ENCODE measurements around the gene HTRA2. TPM values are rescaled to one million over a fixed set of nuclear protein-coding genes. Genes with fewer than 3 reads are reported as not detected.

The HTRA2 gene
- total RNA-seq = 10 to 100 TPM in 3 of 4 donors, 1 to 10 TPM in 1; 8.6 to 29.6 (median 21.0) TPM

GRCh38 chr2:74529357-74530238 lies at the start of gene HTRA2, which contains the start of gene AUP1:
HTRA2 (plus strand) TSS chr2:74529933; CDS start chr2:74530007, 74 bp downstream.
AUP1 (minus strand) TSS chr2:74529706; CDS start chr2:74529629, 77 bp downstream.
- Histone ChIP-seq H3K9me3 (no peaks in the 10 kb centered on the region), H3K4me3 (peak within 1 kb of the TSS; percentile 79 to 95 (median 79)), H3K27me3 (no peaks in the 10 kb centered on the region), H3K27ac (peak within 1 kb of the TSS; percentile 85 to 94 (median 92)), H3K4me1 (peaks cover 14 to 28% (median 19%) of the 10 kb centered on the region in 4 donors), H3K36me3 (peaks cover 0 to 23% (median 8%) of the 10 kb centered on the region in 4 donors)
- TF ChIP-seq POLR2AphosphoS5 (IDR thresholded peaks at IDR 0.05) = peak; percentile 85 to 93 (median 86)
- TF ChIP-seq POLR2A (IDR thresholded peaks at IDR 0.05) = peak; percentile 90
- TF ChIP-seq CTCF (IDR thresholded peaks at IDR 0.05) = no peak
- TF ChIP-seq EP300 (IDR thresholded peaks at IDR 0.05; ENCODE audit: low read depth) = peak; percentile 56
- intact Hi-C loops (cut with DNase I; ENCODE audit: low total_unique reads) = loop anchor here (2.0 kb wide), 1 partner anchor 47 kb away; the partner anchor contains the start of genes CCDC142 and TTC31
- peak; percentile 99 for DNase-seq
- 0% methylated on average over 76 of the region's 87 CpGs; no CpG with 5 or more reads in 1 of the 2 donors for WGBS, 2 donors (ENCODE audit: low coverage in 1 of 2)
- in situ Hi-C loops (cut with MboI; ENCODE audit: low pct_ligation_motif_present in 1 of 4, low pct_unique_long_range_greater_than_20kb in 1 of 4, low sequenced_read_pairs in 3 of 4) = no loop called here

- H3K27me3 ChIP-seq = no peaks in the 10 kb centered on the region
- in situ Hi-C loops (cut with MboI; ENCODE audit: low pct_ligation_motif_present in 1 of 4, low pct_unique_long_range_greater_than_20kb in 1 of 4, low sequenced_read_pairs in 3 of 4) = loop anchor here in 3 of 4 donors (10.0 to 25.0 kb wide), 2 partner anchors 103 to 106 kb away; no protein-coding TSS in a partner anchor
These were observed 48.3 kb upstream of the HTRA2 start for GRCh38 chr2:74481431-74481830.

GRCh38 chr2:74481961-74482800 lies 47.6 kb upstream of the HTRA2 start:
- H3K4me1 ChIP-seq = peaks cover 15 to 29% (median 23%) of the 10 kb centered on the region in 4 donors
- intact Hi-C loops (cut with DNase I; ENCODE audit: low total_unique reads) = loop anchor here (2.0 to 5.0 kb wide), 2 partner anchors 49 to 105 kb away; no protein-coding TSS in a partner anchor
- H3K9me3 ChIP-seq = no peaks in the 10 kb centered on the region
- in situ Hi-C loops (cut with MboI; ENCODE audit: low pct_ligation_motif_present in 1 of 4, low pct_unique_long_range_greater_than_20kb in 1 of 4, low sequenced_read_pairs in 3 of 4) = loop anchor here in 3 of 4 donors (10.0 to 25.0 kb wide), 2 partner anchors 103 to 105 kb away; no protein-coding TSS in a partner anchor
- H3K4me3 ChIP-seq = peak overlapping the region; percentile 72 to 88 (median 82)
- TF ChIP-seq EP300 (IDR thresholded peaks at IDR 0.05; ENCODE audit: low read depth) = no peak
- no peak for TF ChIP-seq POLR2A (IDR thresholded peaks at IDR 0.05)
- no peak for TF ChIP-seq CTCF (IDR thresholded peaks at IDR 0.05)
- no peak for TF ChIP-seq POLR2AphosphoS5 (IDR thresholded peaks at IDR 0.05)
- DNase-seq = peak; percentile 35
- H3K36me3 ChIP-seq = peaks cover 0 to 11% (median 4%) of the 10 kb centered on the region in 4 donors
- no peaks in the 10 kb centered on the region for H3K27me3 ChIP-seq
- H3K27ac ChIP-seq = peak overlapping the region; percentile 88 to 97 (median 94)
- 2% methylated on average over 66 of the region's 80 CpGs; no CpG with 5 or more reads in 1 of the 2 donors for whole genome bisulfite sequencing, 2 donors (ENCODE audit: low coverage in 1 of 2)

More at GRCh38 chr2:74481431-74481830, 48.3 kb upstream of the HTRA2 start:
- peaks cover 0 to 9% (median 4%) of the 10 kb centered on the region in 4 donors for H3K36me3 ChIP-seq
- H3K9me3 ChIP-seq = no peaks in the 10 kb centered on the region
- intact Hi-C loops (cut with DNase I; ENCODE audit: low total_unique reads) = loop anchor here (5.0 kb wide), 1 partner anchor 106 kb away; no protein-coding TSS in a partner anchor
- H3K4me1 ChIP-seq = peaks cover 15 to 29% (median 23%) of the 10 kb centered on the region in 4 donors
- peak overlapping the region; percentile 88 to 97 (median 94) for H3K27ac ChIP-seq
- WGBS, 2 donors (ENCODE audit: low coverage in 1 of 2) = 53% methylated on average over 3 of the region's 3 CpGs; no CpG with 5 or more reads in 1 of the 2 donors
- peak overlapping the region; percentile 72 to 88 (median 82) for H3K4me3 ChIP-seq
- TF ChIP-seq CTCF (IDR thresholded peaks at IDR 0.05) (no peak), EP300 (IDR thresholded peaks at IDR 0.05; ENCODE audit: low read depth) (no peak), POLR2AphosphoS5 (IDR thresholded peaks at IDR 0.05) (no peak), POLR2A (IDR thresholded peaks at IDR 0.05) (no peak)
- DNase-seq = no peak

Measured in transverse colon (tissue), 4 donors.